Panc1 (cell line): Measurements from ENCODE around the gene CTXN1. TPM values are rescaled to one million over a fixed set of nuclear protein-coding genes. Genes with fewer than 3 reads are reported as not detected.
A peak's percentile ranks its signal among the peaks of the same experiment; 100 is the strongest.

Experiments used
- ATAC-seq: fragments of 200-7000 bp; cut with Tn5 transposase; 2 replicates; pipeline ENCODE4 v1.9.1; 2020; ENCODE audit warnings: mild to moderate bottlenecking, moderate library complexity
- BruUV-seq: library from RNA; stranded (reverse); fragments of 400-500 nt; replicated peaks from 2 replicates; lab custom pipeline; 2021; lab: Mats Ljungman, UMichigan
- CTCF ChIA-PET: fragments of 300-600 bp; sonication (Branson Sonifier 250); formaldehyde crosslinking; loops from one replicate; lab custom pipeline; 2022; ENCODE audit warnings: antibody characterized with exemption; lab: Charles Lee
- POLR2A ChIA-PET: fragments of 300-600 bp; sonication (Branson Sonifier 250); formaldehyde crosslinking; loops from one replicate; lab custom pipeline; 2022; ENCODE audit warnings: antibody characterized with exemption; lab: Charles Lee
- DNase-seq: peaks from one replicate; pipeline ENCODE4 v3.0.0-alpha.2; 2010; ENCODE audit warnings: low read depth, low spot score
- H3K27ac ChIP-seq: 2 replicates; pipeline ENCODE4 v1.5.1; 2011; ENCODE audit warnings: mild to moderate bottlenecking, low read length, inconsistent platforms
- H3K27me3 ChIP-seq: fragments of 200-500 bp; sonication (Bioruptor generic); 2 replicates; pipeline ENCODE4 v1.6.0; 2014; ENCODE audit warnings: low read length, inconsistent platforms; ENCODE audit not compliant: control insufficient read depth, insufficient read depth
- H3K36me3 ChIP-seq: fragments of 200-500 bp; sonication (Bioruptor generic); 2 replicates; pipeline ENCODE4 v1.5.1; 2014; ENCODE audit warnings: inconsistent platforms, mild to moderate bottlenecking, low read length, moderate library complexity; ENCODE audit not compliant: control insufficient read depth, insufficient read depth
- H3K4me1 ChIP-seq: 2 replicates; pipeline ENCODE4 v1.5.1; 2011; ENCODE audit warnings: inconsistent platforms, mild to moderate bottlenecking, low read length, moderate library complexity; ENCODE audit not compliant: control insufficient read depth, insufficient read depth
- H3K4me3 ChIP-seq, 2 experiments: 2 replicates each; pipeline ENCODE4 v1.5.1; 2011 to 2012; ENCODE audit warnings: low read depth in 2 of 2, low read length in 2 of 2, mild to moderate bottlenecking in 2 of 2, inconsistent platforms in 1 of 2, moderate library complexity in 1 of 2
- H3K9me3 ChIP-seq: fragments of 200-500 bp; sonication (Bioruptor generic); 2 replicates; pipeline ENCODE4 v1.5.1; 2014; ENCODE audit warnings: low read depth, mild to moderate bottlenecking, inconsistent platforms, low read length, moderate library complexity; ENCODE audit not compliant: control insufficient read depth, insufficient read depth
- POLR2AphosphoS5 ChIP-seq: IDR thresholded peaks from 2 replicates; pipeline ENCODE4 v1.6.1; 2012; ENCODE audit warnings: mild to moderate bottlenecking, low read depth, low read length, moderate library complexity
- REST ChIP-seq, 2 experiments: IDR thresholded peaks; 2 replicates each; pipeline ENCODE4 v1.6.1; 2011 to 2012; ENCODE audit warnings: low read depth in 2 of 2, control low read depth in 1 of 2, low read length in 1 of 2, mild to moderate bottlenecking in 1 of 2, moderate library complexity in 1 of 2; ENCODE audit not compliant: insufficient read depth in 1 of 2
- SIN3A ChIP-seq: IDR thresholded peaks from 2 replicates; pipeline ENCODE4 v1.6.1; 2012; ENCODE audit warnings: low read depth, mild to moderate bottlenecking, low read length, moderate library complexity, borderline replicate concordance; ENCODE audit not compliant: insufficient read depth
- TCF7L2 ChIP-seq: IDR thresholded peaks from 2 replicates; pipeline ENCODE4 v1.6.1; 2011; ENCODE audit warnings: mild to moderate bottlenecking, low read depth, low read length, inconsistent platforms
- in situ Hi-C: cut with HindIII; loops from 2 replicates; pipeline ENCODE4 v1.10.0; 2016; ENCODE audit warnings: low sequenced_read_pairs, low pct_unique_long_range_greater_than_20kb
- intact Hi-C: fragments of 100-400 bp; cut with micrococcal nuclease; formaldehyde crosslinking; loops from one replicate; pipeline ENCODE4 v1.10.0; 2022; ENCODE audit not compliant: unreplicated experiment
- total RNA-seq: library from RNA; stranded (reverse); gene quantifications from one replicate; pipeline ENCODE4 v1.2.1, GENCODE V29; 2021; ENCODE audit not compliant: unreplicated experiment
- TF ChIP-seq, protein P1 (sequence below): fragments of 450-650 bp; IDR thresholded peaks from 2 replicates; pipeline ENCODE4 v1.5.1; 2017; ENCODE audit warnings: mild to moderate bottlenecking

Gene CTXN1
- total RNA-seq, 1 experiment from 2014 or later = 89.4 TPM

DNA sequence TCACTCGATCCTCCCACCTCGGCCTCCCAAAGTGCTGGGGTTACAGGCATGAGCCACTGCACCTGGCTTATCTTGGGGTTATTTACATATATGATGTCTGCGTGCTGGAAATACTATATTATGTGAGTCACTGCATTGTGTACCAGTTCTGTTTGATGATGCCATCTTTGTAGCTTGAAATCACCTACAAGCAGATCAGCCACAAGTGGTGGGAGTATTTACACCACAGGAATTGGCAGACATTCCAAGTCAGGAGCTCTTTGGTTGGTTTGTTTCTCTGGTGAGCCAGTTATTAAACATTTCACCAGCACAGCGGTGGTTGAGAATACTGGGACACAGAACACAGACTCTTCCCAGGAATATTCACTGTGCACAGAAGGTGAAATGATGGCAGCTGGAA, 22.0 kb upstream of the CTXN1 start:
- DNase-seq (no peak), ATAC-seq (no peak)
- Histone ChIP-seq H3K4me3 (no peak overlapping the region), H3K27ac (no peak overlapping the region), H3K4me1 (no peaks in the 10 kb centered on the region), H3K9me3 (no peaks in the 10 kb centered on the region), H3K36me3 (peaks cover 4% of the 10 kb centered on the region; the same call in 1 of the 2 replicates), H3K27me3 (no peaks in the 10 kb centered on the region)
- intact Hi-C loops = no loop called here
- TF ChIP-seq POLR2AphosphoS5 = 0 out of 2 replicates have a peak, but pooled peaks have one; percentile 22
- no peak for TF ChIP-seq TCF7L2
- no TSS peak for BruUV-seq
- in situ Hi-C loops = no loop called here
- CTCF ChIA-PET = no interaction called here
- POLR2A ChIA-PET = interaction anchor here (0.6 kb wide), 1 partner anchor 21 kb away, joined by 10 read pairs; no protein-coding TSS in a partner anchor

DNA sequence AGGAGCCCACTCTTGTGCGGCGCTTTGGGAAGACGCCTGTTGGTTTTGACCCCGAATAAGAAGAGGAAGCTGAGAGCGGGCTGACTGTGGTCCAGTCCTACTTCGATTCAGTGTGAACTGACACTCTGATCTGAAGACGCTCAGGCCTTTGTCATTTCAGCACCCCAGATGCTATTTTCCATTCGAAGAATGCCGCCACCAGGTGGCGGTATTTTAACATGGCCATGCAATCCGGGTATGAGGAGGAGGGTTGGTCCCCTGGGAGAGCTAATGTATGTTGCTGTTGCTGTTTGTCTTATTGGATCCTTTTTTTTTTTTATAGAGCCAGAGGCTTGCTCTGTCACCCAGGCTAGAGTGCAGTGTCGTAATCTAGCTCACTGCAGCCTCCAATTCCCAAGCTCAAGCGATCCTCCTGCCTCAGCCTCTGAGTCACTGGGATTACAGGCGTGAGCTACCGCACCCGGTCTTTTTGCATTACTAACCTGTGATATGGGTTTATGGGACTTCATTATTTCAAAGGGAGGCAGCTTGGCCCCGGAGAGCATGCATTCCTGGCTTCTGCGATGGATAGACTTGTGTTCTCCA, 18.3 kb upstream of the CTXN1 start:
- intact Hi-C loops (loop anchor here (1.0 kb wide), 1 partner anchor 309 kb away; no protein-coding TSS in a partner anchor), in situ Hi-C loops (no loop called here)
- no peak for DNase-seq
- POLR2A ChIA-PET = interaction anchor here (1.0 to 1.4 kb wide), 3 partner anchors 14 to 27 kb away, joined by 3 to 4 read pairs (median 3); no protein-coding TSS in a partner anchor
- H3K4me1 ChIP-seq = no peaks in the 10 kb centered on the region
- BruUV-seq = TSS peak; percentile 98
- TF ChIP-seq TCF7L2 (no peak), SIN3A (peak; percentile 23; the same call in 1 of the 2 replicates), REST (IDR thresholded peaks at IDR 0.05; ENCODE audit: insufficient read depth in 1 of 2, low read depth in 2 of 2, low read length in 1 of 2) (peak in 1 of 2 experiments; percentile 58; a peak in 1 of 4 replicates)
- TF ChIP-seq, protein P1, sequence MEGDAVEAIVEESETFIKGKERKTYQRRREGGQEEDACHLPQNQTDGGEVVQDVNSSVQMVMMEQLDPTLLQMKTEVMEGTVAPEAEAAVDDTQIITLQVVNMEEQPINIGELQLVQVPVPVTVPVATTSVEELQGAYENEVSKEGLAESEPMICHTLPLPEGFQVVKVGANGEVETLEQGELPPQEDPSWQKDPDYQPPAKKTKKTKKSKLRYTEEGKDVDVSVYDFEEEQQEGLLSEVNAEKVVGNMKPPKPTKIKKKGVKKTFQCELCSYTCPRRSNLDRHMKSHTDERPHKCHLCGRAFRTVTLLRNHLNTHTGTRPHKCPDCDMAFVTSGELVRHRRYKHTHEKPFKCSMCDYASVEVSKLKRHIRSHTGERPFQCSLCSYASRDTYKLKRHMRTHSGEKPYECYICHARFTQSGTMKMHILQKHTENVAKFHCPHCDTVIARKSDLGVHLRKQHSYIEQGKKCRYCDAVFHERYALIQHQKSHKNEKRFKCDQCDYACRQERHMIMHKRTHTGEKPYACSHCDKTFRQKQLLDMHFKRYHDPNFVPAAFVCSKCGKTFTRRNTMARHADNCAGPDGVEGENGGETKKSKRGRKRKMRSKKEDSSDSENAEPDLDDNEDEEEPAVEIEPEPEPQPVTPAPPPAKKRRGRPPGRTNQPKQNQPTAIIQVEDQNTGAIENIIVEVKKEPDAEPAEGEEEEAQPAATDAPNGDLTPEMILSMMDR = peak; percentile 85
- H3K27ac ChIP-seq = peak overlapping the region; percentile 85
- ATAC-seq = peak; percentile 73
- no peaks in the 10 kb centered on the region for H3K27me3 ChIP-seq
- peak overlapping the region; percentile 78 to 92 for H3K4me3 ChIP-seq
- no peaks in the 10 kb centered on the region for H3K9me3 ChIP-seq
- H3K36me3 ChIP-seq = peaks cover 4% of the 10 kb centered on the region
- CTCF ChIA-PET = interaction anchor here (0.5 to 1.2 kb wide), 9 partner anchors 9 to 303 kb away, joined by 3 to 7 read pairs (median 3); partner anchors contain the start of gene SNAPC2
